ENCODE results near the gene HIVEP3. TPM values are rescaled to one million over a fixed set of nuclear protein-coding genes. Genes with fewer than 3 reads are reported as not detected.

Gene HIVEP3
- polyA plus RNA-seq, 10 donors, result 1.9 to 3.8 (median 2.7) TPM

GRCh38 chr1:41733725-41734124 is 185.0 kb downstream of the HIVEP3 start:
- no peak for DNase-seq

- DNase-seq, result no peak
These were observed 185.7 kb downstream of the HIVEP3 start for GRCh38 chr1:41733021-41733420.

GRCh38 chr1:41731516-41732030 is 187.1 kb downstream of the HIVEP3 start:
- no peak for DNase-seq

- no peak for DNase-seq
These were observed 187.9 kb downstream of the HIVEP3 start for GRCh38 chr1:41730806-41731205.

GRCh38 chr1:41728403-41729202 is 190.1 kb downstream of the HIVEP3 start:
- peak in 1 of 3 donors; percentile 22 for DNase-seq

GRCh38 chr1:41727749-41728115 is 191.0 kb downstream of the HIVEP3 start:
- DNase-seq, result no peak

- DNase-seq, result peak in 2 of 3 donors; percentile 31 to 64
These were observed 191.6 kb downstream of the HIVEP3 start for GRCh38 chr1:41726899-41727748.

GRCh38 chr1:41726292-41726691 is 192.4 kb downstream of the HIVEP3 start:
- no peak for DNase-seq

- no peak for DNase-seq
These were observed 193.8 kb downstream of the HIVEP3 start for GRCh38 chr1:41724926-41725325.

GRCh38 chr1:41724248-41724647 is 194.5 kb downstream of the HIVEP3 start:
- no peak for DNase-seq

- DNase-seq, result no peak
These were observed 194.9 kb downstream of the HIVEP3 start for GRCh38 chr1:41723786-41724185.

GRCh38 chr1:41722184-41722583 is 196.5 kb downstream of the HIVEP3 start:
- no peak for DNase-seq

- DNase-seq, result no peak
These were observed 197.8 kb downstream of the HIVEP3 start for GRCh38 chr1:41720861-41721410.

- no peak for DNase-seq
These were observed 199.1 kb downstream of the HIVEP3 start for GRCh38 chr1:41719590-41719989.

- no peak for DNase-seq
These were observed 199.6 kb downstream of the HIVEP3 start for GRCh38 chr1:41719128-41719527.

- no peak for DNase-seq
These were observed 200.2 kb downstream of the HIVEP3 start for GRCh38 chr1:41718497-41718896.

- no peak for DNase-seq
These were observed 202.3 kb downstream of the HIVEP3 start for GRCh38 chr1:41716188-41717130.

- no peak for DNase-seq
These were observed 203.2 kb downstream of the HIVEP3 start for GRCh38 chr1:41715441-41716095.

GRCh38 chr1:41714638-41715389 is 203.9 kb downstream of the HIVEP3 start:
- DNase-seq, result no peak

All from muscle of back (tissue), 11 donors.